ENCODE data around the gene GNAO1. TPM values are rescaled to one million over a fixed set of nuclear protein-coding genes. Genes with fewer than 3 reads are reported as not detected.

GNAO1 gene
- total and polyA plus RNA-seq, 5 experiments from 2014 or later: 0.62 to 0.85 (median 0.65) TPM; not detected in 2

DNA sequence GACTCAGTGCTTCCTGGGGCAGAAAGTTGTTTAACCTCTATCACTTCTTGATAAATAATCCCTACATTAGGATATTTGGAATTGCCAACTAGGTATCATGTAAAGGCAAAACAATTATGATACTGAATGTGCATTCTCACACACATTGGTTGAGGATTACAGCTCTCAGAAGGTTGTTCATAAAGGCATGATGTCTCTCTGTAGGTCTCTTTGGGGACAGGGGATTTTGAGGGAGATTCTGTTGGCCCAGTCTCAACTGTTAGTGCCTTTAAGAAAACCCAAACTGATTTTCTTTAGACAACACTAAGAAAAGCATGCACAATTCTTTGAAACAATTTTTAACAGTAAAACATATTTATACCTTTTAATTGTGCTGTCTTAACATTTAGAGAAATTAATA lies 56.5 kb downstream of the GNAO1 start:
- Mint-ChIP-seq H3K4me1 (no peaks in the 10 kb centered on the region), H3K36me3 (no peaks in the 10 kb centered on the region), H3K9me3 (no peaks in the 10 kb centered on the region), H3K27ac (no peak overlapping the region), H3K27me3 (peaks cover 0 to 3% (median 0%) of the 10 kb centered on the region in 5 donors), H3K4me3 (no peak overlapping the region)
- ATAC-seq (no peak), DNase-seq (no peak)
- POLR2A ChIA-PET: no interaction called here

DNA sequence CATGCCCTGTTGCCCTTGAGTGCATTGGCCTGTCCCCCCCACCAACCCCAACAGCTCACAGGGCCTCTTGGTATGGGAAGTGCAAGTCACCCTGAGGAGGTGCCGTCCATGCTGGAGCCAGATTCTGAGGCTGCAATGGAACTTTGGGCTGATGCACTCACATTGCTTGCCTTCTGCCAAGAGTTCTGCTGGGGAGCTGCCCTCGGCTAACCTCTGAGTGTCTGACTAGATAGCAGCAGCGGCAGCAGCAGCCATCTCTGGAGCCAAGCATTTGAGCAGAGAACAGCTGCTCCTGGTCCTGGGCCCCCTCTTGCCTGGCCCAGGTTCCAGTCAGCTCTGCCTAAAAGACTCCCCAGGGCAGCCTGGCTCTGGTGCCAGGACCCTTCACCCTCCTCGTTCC lies 61.5 kb downstream of the GNAO1 start:
- H3K27me3 Mint-ChIP-seq: peaks cover 0 to 7% (median 0%) of the 10 kb centered on the region in 5 donors
- DNase-seq (no peak), ATAC-seq (no peak)
- H3K36me3 Mint-ChIP-seq: no peaks in the 10 kb centered on the region
- POLR2A ChIA-PET: no interaction called here
- H3K9me3 Mint-ChIP-seq: no peaks in the 10 kb centered on the region
- H3K4me3 Mint-ChIP-seq: no peak overlapping the region
- H3K4me1 Mint-ChIP-seq: peaks cover 0 to 3% (median 0%) of the 10 kb centered on the region in 4 donors
- no peak overlapping the region for H3K27ac Mint-ChIP-seq

DNA sequence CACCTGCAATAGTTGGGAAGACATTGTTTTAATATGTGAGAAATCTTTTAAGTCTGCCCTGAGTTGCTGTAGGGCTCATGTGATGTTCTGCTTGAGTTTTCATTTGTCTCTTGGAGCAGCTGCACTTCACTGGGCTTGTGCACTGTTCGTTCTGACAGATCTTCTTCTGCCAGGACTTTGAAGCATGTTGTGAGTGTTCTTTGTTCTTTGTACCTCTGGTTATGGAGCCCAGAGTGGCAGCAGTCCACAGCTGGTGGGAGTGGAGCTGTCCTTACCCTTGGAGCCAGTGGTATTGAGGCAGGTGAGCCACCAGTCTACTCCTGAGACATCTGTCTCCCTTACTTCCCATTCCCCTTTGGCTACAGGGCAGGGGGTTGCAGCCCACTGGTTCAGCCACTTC lies 64.6 kb downstream of the GNAO1 start:
- H3K36me3 Mint-ChIP-seq: no peaks in the 10 kb centered on the region
- ATAC-seq (no peak), DNase-seq (no peak)
- H3K27me3 Mint-ChIP-seq: peaks cover 0 to 4% (median 0%) of the 10 kb centered on the region in 5 donors
- H3K4me1 Mint-ChIP-seq: peaks cover 0 to 3% (median under 1%) of the 10 kb centered on the region in 4 donors
- POLR2A ChIA-PET: no interaction called here
- H3K4me3 Mint-ChIP-seq: no peak overlapping the region
- peaks cover 0 to 1% (median 0%) of the 10 kb centered on the region in 9 donors for H3K9me3 Mint-ChIP-seq
- no peak overlapping the region for H3K27ac Mint-ChIP-seq

DNA sequence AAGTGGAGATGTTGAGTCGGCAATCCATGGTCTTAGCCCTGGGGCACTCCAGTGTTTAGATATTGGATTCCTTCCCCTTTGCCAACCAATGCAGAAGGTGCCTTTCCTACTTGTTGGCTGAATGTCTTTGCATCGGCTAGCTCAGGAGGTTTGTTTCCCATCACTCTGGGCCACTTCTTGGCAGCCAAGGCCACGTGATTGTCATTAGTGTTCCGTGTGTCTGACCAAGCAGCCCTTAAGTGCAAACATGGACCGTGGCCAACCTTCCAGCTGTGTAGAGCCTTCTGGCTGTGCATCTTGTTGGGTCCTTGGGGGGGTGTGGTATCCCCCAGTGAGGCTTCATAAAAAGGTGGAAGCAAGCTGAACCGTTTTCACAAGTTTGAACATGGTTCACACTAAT lies 66.0 kb downstream of the GNAO1 start:
- no peak overlapping the region for H3K4me3 Mint-ChIP-seq
- no peak for ATAC-seq
- DNase-seq: no peak
- H3K4me1 Mint-ChIP-seq: peaks cover 9 to 15% (median 11%) of the 10 kb centered on the region in 4 donors
- POLR2A ChIA-PET: no interaction called here
- H3K36me3 Mint-ChIP-seq: no peaks in the 10 kb centered on the region
- H3K27ac Mint-ChIP-seq: no peak overlapping the region
- H3K27me3 Mint-ChIP-seq: peaks cover 0 to 4% (median 0%) of the 10 kb centered on the region in 5 donors
- peaks cover 0 to 1% (median 0%) of the 10 kb centered on the region in 9 donors for H3K9me3 Mint-ChIP-seq

DNA sequence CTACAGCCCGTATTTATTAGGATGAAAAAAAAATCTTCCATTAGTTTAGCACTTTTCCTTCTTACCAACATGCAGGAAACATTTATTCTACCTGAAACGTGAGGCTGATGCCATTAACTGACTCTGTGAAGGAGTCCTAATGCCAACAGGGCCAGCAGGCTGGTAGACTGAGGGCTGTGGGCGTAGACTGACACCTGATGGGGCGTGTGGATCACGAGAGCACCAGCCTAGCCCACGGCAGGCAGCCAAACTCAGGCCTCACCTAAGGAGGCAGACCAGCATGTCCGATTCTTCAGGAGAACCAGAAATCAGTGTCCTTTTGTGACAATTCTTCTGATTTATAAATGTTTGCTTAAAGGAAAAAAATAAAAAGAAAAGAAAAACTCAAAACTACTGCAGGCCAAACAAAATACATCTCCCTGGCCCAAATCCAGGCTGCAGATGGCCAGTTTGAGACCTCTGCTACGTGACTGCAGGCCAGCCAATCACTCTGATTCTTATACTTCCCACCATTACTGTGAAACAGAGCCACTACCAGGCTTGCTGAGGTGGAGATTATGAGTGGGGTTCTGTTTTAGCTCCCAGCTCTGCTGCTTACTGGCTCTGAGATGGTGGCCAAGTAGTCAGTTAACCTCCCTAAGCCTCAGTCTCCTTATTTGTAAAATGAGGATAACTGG lies 66.5 kb downstream of the GNAO1 start:
- no peak for DNase-seq
- H3K9me3 Mint-ChIP-seq: peaks cover 0 to 1% (median 0%) of the 10 kb centered on the region in 9 donors
- H3K36me3 Mint-ChIP-seq: no peaks in the 10 kb centered on the region
- POLR2A ChIA-PET: no interaction called here
- H3K27me3 Mint-ChIP-seq: peaks cover 0 to 4% (median 0%) of the 10 kb centered on the region in 5 donors
- peaks cover 14 to 21% (median 17%) of the 10 kb centered on the region in 4 donors for H3K4me1 Mint-ChIP-seq
- H3K4me3 Mint-ChIP-seq: no peak overlapping the region
- ATAC-seq: no peak
- no peak overlapping the region for H3K27ac Mint-ChIP-seq

DNA sequence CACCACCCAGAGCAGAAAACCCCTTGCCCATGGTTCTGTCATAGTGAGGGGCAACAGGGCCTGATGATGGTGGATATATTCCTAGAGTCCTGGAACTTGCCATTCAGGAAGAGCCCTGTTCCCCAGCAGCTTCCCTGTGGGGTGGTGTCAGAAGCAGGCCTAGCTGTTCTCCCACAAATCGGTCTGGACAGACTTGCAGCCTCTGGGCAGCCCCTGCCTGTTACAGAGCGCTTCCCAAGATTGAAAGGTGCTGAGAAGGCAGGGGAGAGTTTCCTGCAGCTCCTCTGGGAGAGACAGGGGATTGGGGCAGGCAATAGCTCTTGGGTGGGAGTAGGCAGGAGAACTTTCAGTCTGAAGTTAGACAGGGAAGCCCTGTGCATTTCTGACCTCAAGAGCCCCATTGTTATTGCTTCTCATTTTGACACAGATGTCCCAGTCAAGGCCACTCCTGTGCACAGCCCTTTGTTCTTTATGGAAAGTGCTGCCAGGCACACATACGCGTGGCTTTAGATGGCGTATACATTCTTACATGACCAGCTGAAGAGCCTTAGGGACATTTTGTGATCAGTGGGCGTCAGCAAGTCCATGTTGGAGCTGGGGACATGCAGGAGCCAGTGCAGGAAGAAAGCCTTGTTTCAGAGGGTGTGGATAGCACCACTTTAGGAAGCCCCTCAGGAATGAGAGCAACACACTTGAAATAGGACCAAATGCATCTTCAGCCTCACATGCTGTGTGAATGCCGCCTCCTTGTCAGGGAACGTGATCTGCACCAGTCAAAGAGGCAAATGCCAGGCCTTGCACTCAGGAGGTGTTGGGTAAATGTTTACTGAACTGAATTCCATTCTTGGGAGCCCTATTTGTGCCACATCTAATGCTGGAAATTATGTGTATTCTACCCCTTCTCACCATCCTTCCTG lies 67.5 kb downstream of the GNAO1 start:
- ATAC-seq (no peak), DNase-seq (no peak)
- H3K4me1 Mint-ChIP-seq: peaks cover 17 to 31% (median 24%) of the 10 kb centered on the region in 4 donors
- peaks cover 0 to 4% (median 0%) of the 10 kb centered on the region in 5 donors for H3K27me3 Mint-ChIP-seq
- H3K9me3 Mint-ChIP-seq: peaks cover 0 to 1% (median 0%) of the 10 kb centered on the region in 9 donors
- no peak overlapping the region for H3K27ac Mint-ChIP-seq
- POLR2A ChIA-PET: no interaction called here
- H3K36me3 Mint-ChIP-seq: no peaks in the 10 kb centered on the region
- no peak overlapping the region for H3K4me3 Mint-ChIP-seq

DNA sequence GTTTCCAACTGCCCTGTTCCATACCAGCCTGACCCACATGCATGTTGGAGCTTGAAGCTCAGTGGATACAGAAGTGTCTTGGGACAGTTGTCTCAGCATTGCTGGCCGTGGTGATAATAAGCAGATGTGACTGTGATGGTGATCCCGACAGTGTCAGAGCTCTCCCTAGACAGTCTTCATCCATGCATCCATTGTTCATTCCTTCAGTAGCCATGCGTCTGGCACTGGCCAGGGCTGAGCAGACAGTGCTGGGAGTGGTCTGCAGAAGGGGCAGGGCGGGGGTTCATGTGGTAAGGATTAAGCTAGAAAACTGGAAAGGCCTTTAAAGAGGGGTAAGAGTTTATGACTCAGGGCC lies 68.1 kb downstream of the GNAO1 start:
- Mint-ChIP-seq H3K27me3 (peaks cover 0 to 4% (median 0%) of the 10 kb centered on the region in 5 donors), H3K9me3 (peaks cover 0 to 1% (median 0%) of the 10 kb centered on the region in 9 donors), H3K4me1 (peaks cover 17 to 35% (median 24%) of the 10 kb centered on the region in 4 donors), H3K27ac (no peak overlapping the region), H3K36me3 (no peaks in the 10 kb centered on the region), H3K4me3 (peak overlapping the region in 1 of 10 donors; percentile 57)
- ATAC-seq (no peak), DNase-seq (no peak)
- POLR2A ChIA-PET: no interaction called here

DNA sequence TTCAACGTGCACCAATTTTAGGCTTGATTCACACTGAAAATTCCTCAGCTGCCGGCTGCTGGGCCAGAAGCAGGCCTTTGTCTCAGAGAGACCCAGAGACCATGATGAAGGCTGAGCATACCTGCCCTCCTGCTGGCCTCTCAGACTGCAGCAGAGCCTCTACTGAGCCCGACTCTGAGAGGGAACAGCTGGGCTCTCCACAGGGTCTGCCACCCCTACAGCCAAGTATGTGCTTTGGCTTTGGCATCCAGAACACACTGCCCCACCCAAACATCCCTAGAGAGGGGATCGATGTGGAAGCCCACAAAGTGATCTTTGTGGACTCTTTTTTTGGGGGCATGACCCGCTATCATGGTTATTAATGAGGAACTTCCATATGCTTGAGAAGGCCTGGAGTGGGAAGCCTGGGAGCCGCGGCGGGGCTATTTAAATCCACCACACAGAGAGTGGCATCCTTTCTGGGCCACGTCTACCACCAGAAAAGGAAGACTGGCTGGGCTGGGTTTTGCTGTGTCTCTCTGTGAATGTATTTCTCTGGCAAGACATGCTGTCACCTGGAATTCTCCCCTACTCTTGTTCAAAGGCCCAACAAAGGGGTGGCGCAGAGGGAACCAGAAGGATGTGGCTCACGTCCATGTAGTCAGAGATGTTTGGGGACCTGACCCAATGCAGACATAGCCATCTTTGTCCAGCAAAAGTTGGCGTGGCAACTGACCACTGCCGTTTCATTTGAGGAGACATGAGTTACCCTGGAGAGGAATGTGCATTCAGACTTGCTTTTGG lies 69.3 kb downstream of the GNAO1 start:
- Mint-ChIP-seq H3K27ac (peak overlapping the region in 5 of 10 donors; percentile 11 to 48 (median 37)), H3K36me3 (no peaks in the 10 kb centered on the region), H3K4me1 (peaks cover 17 to 35% (median 24%) of the 10 kb centered on the region in 4 donors), H3K4me3 (no peak overlapping the region), H3K27me3 (peaks cover 0 to 4% (median 0%) of the 10 kb centered on the region in 5 donors), H3K9me3 (peaks cover 0 to 1% (median 0%) of the 10 kb centered on the region in 9 donors)
- ATAC-seq (no peak), DNase-seq (no peak)
- POLR2A ChIA-PET: no interaction called here

DNA sequence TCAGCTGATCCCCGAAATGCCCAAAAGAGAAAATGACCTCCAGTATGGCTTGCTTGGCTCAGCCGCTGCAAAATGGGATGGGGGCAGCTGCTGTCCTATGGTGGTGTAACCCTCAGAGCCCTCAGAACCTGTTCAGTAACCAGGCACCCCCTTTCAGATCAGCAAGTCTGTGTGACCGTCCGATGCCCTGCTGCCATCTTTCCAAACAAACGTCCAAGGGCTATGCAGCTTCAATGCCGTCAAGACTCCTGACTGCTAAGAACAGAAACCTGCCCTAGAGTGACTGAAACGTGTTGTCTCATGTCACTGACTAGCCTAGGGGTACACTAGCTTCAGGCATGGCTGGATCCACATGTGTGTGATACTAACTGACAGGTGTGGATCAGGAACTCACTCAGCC lies 70.4 kb downstream of the GNAO1 start:
- POLR2A ChIA-PET: no interaction called here
- peak overlapping the region in 3 of 10 donors; percentile 34 to 84 (median 54) for H3K27ac Mint-ChIP-seq

DNA sequence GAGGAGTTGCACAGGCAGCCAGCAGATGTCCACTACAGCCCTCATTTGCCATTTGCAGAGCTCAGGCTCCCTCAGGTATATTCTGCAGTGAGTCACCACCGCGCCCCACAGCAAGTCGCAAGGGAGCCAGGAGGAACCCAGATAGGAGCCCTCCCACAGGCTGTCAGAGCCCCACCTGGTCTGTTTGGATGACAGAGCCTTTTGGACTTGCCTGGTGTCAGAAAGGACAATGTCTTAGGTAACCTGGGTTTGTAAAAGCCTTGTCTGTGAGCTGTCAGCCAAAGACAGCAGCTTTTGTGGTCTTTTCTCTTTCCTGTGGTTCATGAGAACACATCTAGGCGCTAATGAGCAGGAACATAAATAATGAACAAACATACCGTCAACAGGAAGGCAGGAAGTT lies 70.9 kb downstream of the GNAO1 start:
- H3K36me3 Mint-ChIP-seq: no peaks in the 10 kb centered on the region
- H3K4me1 Mint-ChIP-seq: peaks cover 14 to 35% (median 24%) of the 10 kb centered on the region in 4 donors
- peak overlapping the region; percentile 2 to 70 (median 50) for H3K4me3 Mint-ChIP-seq
- H3K27ac Mint-ChIP-seq: peak overlapping the region in 6 of 10 donors; percentile 30 to 84 (median 39)
- DNase-seq (peak in 4 of 10 donors; percentile 6 to 27 (median 15)), ATAC-seq (peak; percentile 59 to 62)
- H3K9me3 Mint-ChIP-seq: peaks cover 0 to 1% (median 0%) of the 10 kb centered on the region in 9 donors
- H3K27me3 Mint-ChIP-seq: no peaks in the 10 kb centered on the region
- POLR2A ChIA-PET: no interaction called here

More for the DNA sequence above, 70.4 kb downstream of the GNAO1 start:
- Mint-ChIP-seq H3K4me1 (peaks cover 16 to 35% (median 24%) of the 10 kb centered on the region in 4 donors), H3K36me3 (no peaks in the 10 kb centered on the region), H3K4me3 (peak overlapping the region in 3 of 10 donors; percentile 49 to 56 (median 54)), H3K27me3 (peaks cover 0 to 2% (median 0%) of the 10 kb centered on the region in 5 donors), H3K9me3 (peaks cover 0 to 1% (median 0%) of the 10 kb centered on the region in 9 donors)
- no peak for ATAC-seq
- DNase-seq: no peak

DNA sequence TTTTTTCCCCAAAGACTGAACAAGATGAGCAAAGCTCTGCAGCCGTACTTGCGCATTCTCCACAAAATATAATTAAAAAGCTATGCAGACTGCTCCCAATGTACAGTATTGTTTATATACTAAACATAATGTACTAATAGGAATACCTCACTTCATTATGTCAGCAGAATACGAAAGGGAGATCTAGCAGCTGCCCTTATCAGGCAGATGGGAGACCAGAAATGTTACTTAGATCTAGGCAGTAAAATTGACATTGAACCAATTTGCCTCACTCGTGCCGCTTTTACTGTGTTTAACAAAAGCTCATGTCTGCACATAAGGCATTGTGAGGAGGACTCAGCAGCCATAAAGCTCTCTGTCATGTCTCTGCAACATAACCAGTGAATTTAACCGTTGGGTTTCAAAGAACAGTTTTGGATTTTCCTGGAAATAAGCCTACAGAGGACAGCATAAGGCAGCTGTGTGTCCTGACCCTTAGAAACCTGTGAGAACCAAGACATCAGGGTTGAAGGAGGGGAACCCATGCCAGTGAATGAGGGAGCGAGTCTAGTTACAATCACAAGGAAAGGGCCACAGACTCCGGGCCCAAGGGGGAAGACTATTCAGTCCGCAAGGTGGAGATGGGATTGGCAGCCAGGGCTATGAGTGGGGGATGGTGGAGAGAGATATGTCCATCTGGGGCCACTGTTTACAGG lies 71.4 kb downstream of the GNAO1 start:
- ATAC-seq: no peak
- Mint-ChIP-seq H3K4me3 (peak overlapping the region in 7 of 10 donors; percentile 34 to 70 (median 54)), H3K36me3 (no peaks in the 10 kb centered on the region), H3K27ac (peak overlapping the region in 6 of 10 donors; percentile 22 to 84 (median 39)), H3K4me1 (peaks cover 14 to 35% (median 24%) of the 10 kb centered on the region in 4 donors), H3K27me3 (no peaks in the 10 kb centered on the region), H3K9me3 (peaks cover 0 to 1% (median 0%) of the 10 kb centered on the region in 9 donors)
- POLR2A ChIA-PET: no interaction called here
- DNase-seq: no peak

Data from naive thymus-derived CD8-positive, alpha-beta T cell (primary cell).